HepG2 (cell line): ENCODE data around the gene KCNQ2. TPM values are rescaled to one million over a fixed set of nuclear protein-coding genes. Genes with fewer than 3 reads are reported as not detected.

Source experiments
- FOXP4 ChIP-seq: sonication (generic); formaldehyde crosslinking; IDR thresholded peaks from 2 replicates; pipeline ENCODE4 v1.4.0; 2020; ENCODE audit warnings: missing genetic modification reagents
- SALL1 ChIP-seq: sonication (generic); formaldehyde crosslinking; IDR thresholded peaks from 2 replicates; pipeline ENCODE4 v1.8.0; 2022; ENCODE audit warnings: mild to moderate bottlenecking, missing genetic modification reagents
- SYNCRIP ChIP-seq: fragments of 200-400 bp; formaldehyde crosslinking; IDR thresholded peaks from 2 replicates; pipeline ENCODE4 v1.6.1; 2018; ENCODE audit warnings: mild to moderate bottlenecking, low read depth, low read length; ENCODE audit not compliant: insufficient read depth
- ZNF143 ChIP-seq: sonication (generic); formaldehyde crosslinking; IDR thresholded peaks from 2 replicates; pipeline ENCODE4 v1.4.0; 2020; ENCODE audit warnings: missing genetic modification reagents
- ZNF232 ChIP-seq: sonication (generic); formaldehyde crosslinking; IDR thresholded peaks from 2 replicates; pipeline ENCODE4 v1.4.0; 2020; ENCODE audit warnings: missing genetic modification reagents, borderline replicate concordance
- ZNF296 ChIP-seq: sonication (generic); formaldehyde crosslinking; conservative IDR thresholded peaks from 2 replicates; pipeline ENCODE4 v1.5.0; 2020; ENCODE audit warnings: mild to moderate bottlenecking, missing genetic modification reagents
- ZNF720 ChIP-seq: sonication (generic); formaldehyde crosslinking; IDR thresholded peaks from 2 replicates; pipeline ENCODE4 v1.4.0; 2020; ENCODE audit warnings: missing genetic modification reagents
- ZSCAN9 ChIP-seq: IDR thresholded peaks from 2 replicates; pipeline ENCODE4 v1.6.1; 2016; ENCODE audit warnings: borderline replicate concordance
- polyA plus RNA-seq, 8 experiments: library from polyadenylated mRNA; depleted of rRNA in 3 of 8; stranded (reverse) in 7 of 8; unstranded in 1 of 8; fragments of >200 nt; fragmentation: Illumina TruSeq in 4 of 8; extraction: Trizol in 4 of 8; gene quantifications; 2 replicates each; pipeline versions ENCODE4 v1.2.1 to v1.2.3, GENCODE V29; 2011 to 2016; ENCODE audit warnings: low read depth in 4 of 8, missing spikeins in 1 of 8, mixed read lengths in 1 of 8; ENCODE audit not compliant: insufficient read depth in 1 of 8
- total RNA-seq, 5 experiments: library from RNA; depleted of rRNA; stranded (reverse); fragments of >200 nt; fragmentation: Illumina TruSeq; extraction: Trizol; gene quantifications; 2 replicates each; pipeline ENCODE4 v1.2.3, GENCODE V29; 2016; ENCODE audit warnings: low read depth in 1 of 5
- TF ChIP-seq, protein P1 (sequence below): sonication (generic); formaldehyde crosslinking; IDR thresholded peaks from 2 replicates; pipeline ENCODE4 v1.8.1; 2023; ENCODE audit warnings: mild to moderate bottlenecking, missing genetic modification reagents
- TF ChIP-seq, protein P2 (sequence below): sonication (generic); formaldehyde crosslinking; IDR thresholded peaks from 2 replicates; pipeline ENCODE4 v1.4.0; 2020; ENCODE audit warnings: missing genetic modification reagents, borderline replicate concordance

KCNQ2 gene
- total and polyA plus RNA-seq, 2 of the 13 experiments (the other 11 are each of a cell fraction or from before 2014, with no cell fraction given), result not detected

- TF ChIP-seq, protein P1, sequence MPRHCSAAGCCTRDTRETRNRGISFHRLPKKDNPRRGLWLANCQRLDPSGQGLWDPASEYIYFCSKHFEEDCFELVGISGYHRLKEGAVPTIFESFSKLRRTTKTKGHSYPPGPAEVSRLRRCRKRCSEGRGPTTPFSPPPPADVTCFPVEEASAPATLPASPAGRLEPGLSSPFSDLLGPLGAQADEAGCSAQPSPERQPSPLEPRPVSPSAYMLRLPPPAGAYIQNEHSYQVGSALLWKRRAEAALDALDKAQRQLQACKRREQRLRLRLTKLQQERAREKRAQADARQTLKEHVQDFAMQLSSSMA (CRISPR knock-in tag), result no peak
- peak; percentile 72 for TF ChIP-seq SALL1
- TF ChIP-seq, protein P2, sequence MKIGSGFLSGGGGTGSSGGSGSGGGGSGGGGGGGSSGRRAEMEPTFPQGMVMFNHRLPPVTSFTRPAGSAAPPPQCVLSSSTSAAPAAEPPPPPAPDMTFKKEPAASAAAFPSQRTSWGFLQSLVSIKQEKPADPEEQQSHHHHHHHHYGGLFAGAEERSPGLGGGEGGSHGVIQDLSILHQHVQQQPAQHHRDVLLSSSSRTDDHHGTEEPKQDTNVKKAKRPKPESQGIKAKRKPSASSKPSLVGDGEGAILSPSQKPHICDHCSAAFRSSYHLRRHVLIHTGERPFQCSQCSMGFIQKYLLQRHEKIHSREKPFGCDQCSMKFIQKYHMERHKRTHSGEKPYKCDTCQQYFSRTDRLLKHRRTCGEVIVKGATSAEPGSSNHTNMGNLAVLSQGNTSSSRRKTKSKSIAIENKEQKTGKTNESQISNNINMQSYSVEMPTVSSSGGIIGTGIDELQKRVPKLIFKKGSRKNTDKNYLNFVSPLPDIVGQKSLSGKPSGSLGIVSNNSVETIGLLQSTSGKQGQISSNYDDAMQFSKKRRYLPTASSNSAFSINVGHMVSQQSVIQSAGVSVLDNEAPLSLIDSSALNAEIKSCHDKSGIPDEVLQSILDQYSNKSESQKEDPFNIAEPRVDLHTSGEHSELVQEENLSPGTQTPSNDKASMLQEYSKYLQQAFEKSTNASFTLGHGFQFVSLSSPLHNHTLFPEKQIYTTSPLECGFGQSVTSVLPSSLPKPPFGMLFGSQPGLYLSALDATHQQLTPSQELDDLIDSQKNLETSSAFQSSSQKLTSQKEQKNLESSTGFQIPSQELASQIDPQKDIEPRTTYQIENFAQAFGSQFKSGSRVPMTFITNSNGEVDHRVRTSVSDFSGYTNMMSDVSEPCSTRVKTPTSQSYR (CRISPR knock-in tag), result 0 out of 2 replicates have a peak, but pooled peaks have one; percentile 18
- 0 out of 2 replicates have a peak, but pooled peaks have one; percentile 30 for TF ChIP-seq ZNF296 (CRISPR knock-in tag)
- no peak for TF ChIP-seq ZNF720
- TF ChIP-seq ZSCAN9 (CRISPR knock-in tag), result peak; percentile 71; the same call in 1 of the 2 replicates
- no peak for TF ChIP-seq ZNF143 (CRISPR knock-in tag)
- no peak for TF ChIP-seq FOXP4 (CRISPR knock-in tag)
- TF ChIP-seq SYNCRIP, result no peak
- TF ChIP-seq ZNF232 (CRISPR knock-in tag), result 0 out of 2 replicates have a peak, but pooled peaks have one; percentile 40
Observed at GRCh38 chr20:63461104-63461763, 11.2 kb downstream of the KCNQ2 start (continued).
